Urinary bladder (tissue), 4 donors: ENCODE measurements around the gene PLB1. TPM values are rescaled to one million over a fixed set of nuclear protein-coding genes. Genes with fewer than 3 reads are reported as not detected.

Source experiments
- DNase-seq: peaks from one replicate; pipeline ENCODE4 v3.0.0-alpha.2; 2015; ENCODE audit errors: extremely low spot score
- H3K27ac ChIP-seq: one replicate; pipeline ENCODE4 v1.5.1; 2013; ENCODE audit warnings: low read depth, mild to moderate bottlenecking, moderate library complexity
- H3K36me3 ChIP-seq: one replicate; pipeline ENCODE4 v1.6.1; 2013; ENCODE audit warnings: mild to moderate bottlenecking, moderate library complexity; ENCODE audit not compliant: insufficient read depth
- H3K4me1 ChIP-seq: one replicate; pipeline ENCODE4 v1.6.1; 2013; ENCODE audit warnings: mild to moderate bottlenecking, moderate library complexity; ENCODE audit not compliant: insufficient read depth
- H3K4me3 ChIP-seq: one replicate; pipeline ENCODE4 v1.5.1; 2013; ENCODE audit warnings: low read depth, low read length
- WGBS: extraction: QIAGEN DNeasy Blood & Tissue Kit; methylation state at CpG from one replicate; pipeline ENCODE4 v1.1.7; 2013; 5-methylcytosine and 5-hydroxymethylcytosine counted together
- polyA plus RNA-seq: library from polyadenylated mRNA; stranded (reverse); fragments of 200-250 nt; gene quantifications from one replicate; pipeline ENCODE4 v1.2.3, GENCODE V29; 2013
- total RNA-seq: library from RNA; depleted of rRNA; stranded (reverse); fragments of >200 nt; gene quantifications from one replicate; pipeline ENCODE4 v1.2.3, GENCODE V29; 2014
- donor health status: healthy with polysubstance abuse.
- donor health status: healthy.

The PLB1 gene
- total and polyA plus RNA-seq, 2 donors: 4.7 to 5.0 TPM

DNA sequence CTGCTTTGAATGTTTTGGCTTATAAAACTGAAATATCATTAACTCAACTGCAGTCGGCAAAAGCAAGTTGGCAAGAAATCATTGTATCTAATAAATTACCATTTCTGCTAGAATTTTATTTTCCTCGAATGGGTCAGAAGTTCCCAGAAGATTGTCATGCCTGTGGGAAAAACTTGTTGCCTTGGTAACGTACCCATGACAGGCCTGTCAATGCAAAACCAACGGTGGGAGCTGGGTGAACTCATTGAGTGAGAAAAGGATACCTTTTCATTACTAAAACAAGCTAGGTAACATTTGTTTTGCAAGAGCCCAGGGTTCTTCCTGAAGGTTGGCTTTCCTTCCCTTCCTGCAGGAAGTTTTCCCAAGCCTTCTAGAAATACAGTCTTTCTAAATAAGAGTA is 9.5 kb downstream of the PLB1 start:
- no peaks in the 10 kb centered on the region for H3K4me1 ChIP-seq
- 57% methylated on average over 4 of the region's 4 CpGs for WGBS
- H3K27ac ChIP-seq: no peak overlapping the region
- H3K36me3 ChIP-seq: no peaks in the 10 kb centered on the region
- DNase-seq: no peak
- no peak overlapping the region for H3K4me3 ChIP-seq

GRCh38 chr2:28506112-28506910 is 10.5 kb downstream of the PLB1 start:
- H3K4me1 ChIP-seq: no peaks in the 10 kb centered on the region
- WGBS: 88% methylated on average over 5 of the region's 5 CpGs
- no peak overlapping the region for H3K27ac ChIP-seq
- H3K36me3 ChIP-seq: no peaks in the 10 kb centered on the region
- no peak overlapping the region for H3K4me3 ChIP-seq
- DNase-seq: no peak

DNA sequence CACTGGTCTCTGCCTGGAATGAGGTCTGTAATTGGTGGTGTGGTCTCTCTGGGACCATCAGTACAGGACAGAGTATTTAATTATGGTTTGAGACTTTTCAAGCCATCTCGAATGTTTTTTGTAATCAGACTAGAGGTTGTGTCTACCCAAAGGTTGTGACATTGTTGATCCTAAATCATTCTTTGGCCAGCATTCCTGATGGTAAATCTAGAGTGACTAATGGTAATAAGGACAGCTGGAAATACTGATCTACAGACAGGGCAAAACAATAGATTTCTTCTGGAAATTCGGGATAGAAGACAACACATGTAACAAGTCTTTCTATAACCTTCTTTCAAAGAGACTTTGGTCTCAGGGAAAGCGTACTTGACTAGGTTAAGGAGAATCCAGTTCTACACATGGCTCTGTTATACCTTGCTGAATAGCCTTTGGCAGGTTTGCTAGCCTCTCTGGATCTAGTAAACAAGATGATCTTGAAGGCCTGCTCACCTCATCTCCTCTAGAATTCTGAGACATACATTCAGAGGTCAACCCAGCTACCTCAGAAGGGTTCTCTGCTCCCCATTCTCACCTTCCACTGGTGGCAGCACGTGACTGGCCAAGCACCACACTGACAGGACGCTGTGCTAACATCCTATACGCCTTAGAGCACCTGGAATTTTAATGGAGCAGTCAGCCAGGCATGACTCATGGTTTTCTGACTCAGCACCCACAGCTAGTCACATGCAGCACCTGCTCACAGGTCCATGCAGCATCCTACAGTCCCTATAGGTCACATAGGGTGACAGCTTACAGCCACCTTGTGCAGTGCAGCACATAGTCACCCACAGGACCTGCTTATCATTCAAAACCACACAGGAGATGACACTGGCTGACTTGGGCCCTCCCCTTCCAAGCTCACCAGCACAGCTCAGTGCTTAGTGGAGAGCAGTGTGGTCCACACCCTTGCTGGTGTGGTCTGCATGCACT is 12.2 kb downstream of the PLB1 start:
- H3K4me1 ChIP-seq: no peaks in the 10 kb centered on the region
- WGBS: 80% methylated on average over 6 of the region's 6 CpGs
- no peak for DNase-seq
- H3K27ac ChIP-seq: no peak overlapping the region
- no peaks in the 10 kb centered on the region for H3K36me3 ChIP-seq
- no peak overlapping the region for H3K4me3 ChIP-seq

GRCh38 chr2:28509361-28509760 is 13.5 kb downstream of the PLB1 start:
- Histone ChIP-seq H3K4me3 (no peak overlapping the region), H3K27ac (no peak overlapping the region), H3K36me3 (no peaks in the 10 kb centered on the region), H3K4me1 (no peaks in the 10 kb centered on the region)
- 79% methylated on average over 1 of the region's 1 CpG for WGBS
- no peak for DNase-seq

DNA sequence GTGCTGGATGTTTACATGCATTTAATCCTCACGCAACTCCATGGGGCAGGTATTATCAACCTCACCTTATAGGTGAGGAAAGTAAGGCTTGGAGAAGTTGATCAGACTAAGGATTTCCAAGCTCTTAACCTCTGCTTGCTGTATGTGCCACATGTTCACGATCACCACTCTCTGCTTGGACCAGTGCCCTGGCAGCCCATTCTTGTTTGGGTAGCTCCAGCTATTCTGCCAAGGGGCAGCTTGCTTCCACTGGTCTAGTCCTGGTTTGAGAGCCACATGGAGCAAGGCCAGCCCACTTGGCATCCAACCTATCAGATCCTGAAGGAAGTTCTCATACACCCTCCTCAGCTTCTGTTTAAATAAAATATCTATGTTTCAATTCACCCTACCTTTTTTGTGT is 14.3 kb downstream of the PLB1 start:
- no peak overlapping the region for H3K27ac ChIP-seq
- no peak overlapping the region for H3K4me3 ChIP-seq
- H3K4me1 ChIP-seq: no peaks in the 10 kb centered on the region
- 65% methylated on average over 2 of the region's 2 CpGs for WGBS
- H3K36me3 ChIP-seq: no peaks in the 10 kb centered on the region
- no peak for DNase-seq

DNA sequence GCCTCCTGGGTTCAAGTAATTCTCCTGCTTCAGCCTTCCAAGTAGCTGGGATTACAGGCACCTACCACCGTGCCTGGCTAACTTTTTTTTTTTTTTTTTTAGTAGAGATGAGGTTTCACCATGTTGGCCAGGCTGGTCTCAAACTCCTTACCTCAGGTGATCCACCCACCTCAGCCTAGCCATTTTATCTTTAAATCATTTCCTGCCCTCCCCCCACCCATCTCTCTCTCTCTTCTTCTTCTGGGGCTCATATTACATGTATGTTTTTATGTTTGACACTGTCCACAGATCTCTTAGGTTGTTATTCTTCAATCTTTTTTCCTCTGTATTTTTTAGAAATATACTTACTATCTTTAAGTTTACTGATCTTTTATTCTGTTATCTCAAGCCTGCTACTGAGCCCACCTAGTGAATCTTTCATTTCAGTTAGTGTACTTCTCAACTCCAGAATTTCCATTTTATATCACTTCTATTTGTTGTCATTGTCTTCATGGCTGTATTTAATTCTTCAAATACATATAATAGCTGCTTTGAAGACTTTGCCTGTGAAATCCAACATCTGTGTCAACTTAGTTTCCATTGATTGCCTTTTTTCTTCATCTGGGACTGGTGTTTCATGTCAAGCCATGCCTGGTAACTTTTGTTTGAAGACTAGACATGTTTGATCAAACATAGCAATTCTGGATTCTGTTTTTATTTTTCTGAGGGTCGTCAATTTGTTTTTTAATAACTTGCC is 16.2 kb downstream of the PLB1 start:
- H3K36me3 ChIP-seq: no peaks in the 10 kb centered on the region
- 88% methylated on average over 2 of the region's 2 CpGs for WGBS
- no peaks in the 10 kb centered on the region for H3K4me1 ChIP-seq
- DNase-seq: no peak
- H3K27ac ChIP-seq: no peak overlapping the region
- H3K4me3 ChIP-seq: no peak overlapping the region

- 68% methylated on average over 1 of the region's 1 CpG for WGBS
- no peak overlapping the region for H3K4me3 ChIP-seq
- no peaks in the 10 kb centered on the region for H3K36me3 ChIP-seq
- no peak overlapping the region for H3K27ac ChIP-seq
- no peaks in the 10 kb centered on the region for H3K4me1 ChIP-seq
- DNase-seq: no peak
Measured at GRCh38 chr2:28512607-28512965, 16.7 kb downstream of the PLB1 start.

GRCh38 chr2:28513097-28513496 is 17.2 kb downstream of the PLB1 start:
- WGBS: 41% methylated on average over 1 of the region's 1 CpG
- H3K36me3 ChIP-seq: no peaks in the 10 kb centered on the region

DNA sequence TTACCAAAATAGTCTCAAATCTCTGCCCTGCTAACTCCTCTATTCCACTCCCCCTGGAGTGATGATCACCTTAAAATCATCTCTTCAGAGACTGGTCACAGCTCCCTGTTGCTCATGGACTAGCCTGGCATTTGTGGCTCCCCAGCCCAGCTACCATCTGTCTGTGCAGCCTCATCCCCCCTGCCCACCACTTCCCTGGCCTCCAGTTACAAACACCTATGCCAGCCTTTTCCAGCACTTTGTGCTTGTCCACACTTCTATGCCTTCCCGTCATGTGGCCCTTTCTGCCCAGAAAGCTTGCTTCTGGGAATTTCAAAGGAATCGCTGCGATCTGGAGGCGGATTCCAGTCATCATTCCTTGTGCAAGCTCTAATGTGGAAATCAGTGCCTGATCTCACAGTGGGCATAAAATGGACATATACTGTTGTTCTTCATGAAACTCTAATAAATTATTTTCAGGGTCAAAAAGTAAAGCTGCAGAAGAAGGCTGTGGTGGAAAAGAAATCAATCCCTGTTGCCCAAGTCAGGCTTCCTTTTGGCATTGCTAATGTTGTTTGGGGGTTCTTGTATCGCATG is 19.4 kb downstream of the PLB1 start:
- H3K4me1 ChIP-seq: no peaks in the 10 kb centered on the region
- WGBS: 83% methylated on average over 5 of the region's 5 CpGs
- H3K36me3 ChIP-seq: no peaks in the 10 kb centered on the region
- H3K4me3 ChIP-seq: no peak overlapping the region
- no peak for DNase-seq
- H3K27ac ChIP-seq: no peak overlapping the region

More at GRCh38 chr2:28513097-28513496, 17.2 kb downstream of the PLB1 start:
- H3K27ac ChIP-seq: no peak overlapping the region
- no peaks in the 10 kb centered on the region for H3K4me1 ChIP-seq
- H3K4me3 ChIP-seq: no peak overlapping the region
- no peak for DNase-seq

DNA sequence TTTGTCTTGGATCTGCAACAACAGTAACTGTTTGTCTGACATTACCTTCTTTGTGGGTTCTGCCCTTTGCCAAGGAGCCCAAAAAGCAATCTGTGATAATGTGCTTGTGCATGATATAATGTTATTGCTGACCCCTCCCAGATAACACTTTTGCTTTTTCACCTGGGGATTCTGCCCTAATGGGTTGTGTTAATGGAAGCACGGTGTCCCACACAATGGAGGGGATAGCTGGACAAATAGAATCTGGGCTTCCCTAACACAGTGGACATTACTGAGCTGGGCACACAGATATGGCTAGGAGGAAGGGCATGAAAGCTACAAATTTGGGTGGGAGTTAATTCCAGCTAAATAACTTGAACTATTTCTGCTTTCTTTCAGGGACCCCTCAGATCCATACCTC is 20.6 kb downstream of the PLB1 start:
- no peak for DNase-seq
- H3K27ac ChIP-seq: no peak overlapping the region
- H3K4me1 ChIP-seq: no peaks in the 10 kb centered on the region
- no peak overlapping the region for H3K4me3 ChIP-seq
- WGBS: 94% methylated on average over 1 of the region's 1 CpG
- H3K36me3 ChIP-seq: no peaks in the 10 kb centered on the region

- H3K4me1 ChIP-seq: no peaks in the 10 kb centered on the region
- 63% methylated on average over 6 of the region's 6 CpGs for WGBS
- no peak for DNase-seq
- H3K36me3 ChIP-seq: no peaks in the 10 kb centered on the region
- H3K4me3 ChIP-seq: no peak overlapping the region
- H3K27ac ChIP-seq: no peak overlapping the region
Measured at GRCh38 chr2:28516950-28517349, 21.1 kb downstream of the PLB1 start.

DNA sequence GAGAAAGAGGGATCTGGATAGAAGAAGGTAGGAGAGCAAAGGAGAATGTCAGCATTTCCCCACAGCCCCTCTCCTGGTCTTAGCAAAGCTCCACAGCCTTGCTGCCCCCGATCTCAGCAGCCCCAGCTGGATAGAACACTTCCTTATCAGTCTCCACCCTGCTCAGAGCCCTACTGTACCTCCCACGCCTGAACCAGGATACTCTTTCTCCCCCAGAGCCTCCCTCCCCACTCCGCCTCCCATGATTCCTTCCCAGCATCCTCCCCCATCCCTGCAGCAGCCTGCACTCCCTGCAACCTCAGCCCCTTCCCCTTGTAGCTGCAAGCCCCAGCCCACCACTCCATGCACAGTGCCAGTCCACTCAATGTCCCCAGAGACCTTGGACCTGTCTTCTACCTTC is 25.8 kb downstream of the PLB1 start:
- Histone ChIP-seq H3K4me3 (no peak overlapping the region), H3K27ac (no peak overlapping the region), H3K4me1 (no peaks in the 10 kb centered on the region), H3K36me3 (no peaks in the 10 kb centered on the region)
- no peak for DNase-seq
- WGBS: 51% methylated on average over 3 of the region's 3 CpGs

- H3K4me3 ChIP-seq: no peak overlapping the region
- no peaks in the 10 kb centered on the region for H3K4me1 ChIP-seq
- no peaks in the 10 kb centered on the region for H3K36me3 ChIP-seq
- H3K27ac ChIP-seq: no peak overlapping the region
- DNase-seq: no peak
- 77% methylated on average over 11 of the region's 11 CpGs for WGBS
Measured at GRCh38 chr2:28522481-28522880, 26.6 kb downstream of the PLB1 start.
